ENCODE results near the gene HIC2. TPM values are rescaled to one million over a fixed set of nuclear protein-coding genes. Genes with fewer than 3 reads are reported as not detected.
"Not testable (repeated sequence)": the region's sequence is repeated elsewhere in the genome, so short reads cannot be mapped to it uniquely, and the experiment has no call there.

Gene HIC2
- total RNA-seq, 1 experiment from 2014 or later, result 4.2 TPM

- H3K36me3 ChIP-seq (ENCODE audit: low read depth); H3K9me2 ChIP-seq (ENCODE audit: insufficient read depth); intact Hi-C loops (cut with micrococcal nuclease; ENCODE audit: unreplicated experiment); POLR2A ChIA-PET (ENCODE audit: unreplicated experiment); BruUV-seq (replicated peaks); CTCF ChIA-PET; DNase-seq; H3K4me2 ChIP-seq; H3K27me3 ChIP-seq (ENCODE audit: insufficient read depth, low read depth); H3K9me3 ChIP-seq (ENCODE audit: insufficient read depth, low read depth); H2AFZ ChIP-seq; H3K79me2 ChIP-seq (ENCODE audit: low read depth); H3K4me1 ChIP-seq (replicated peaks; ENCODE audit: insufficient read depth); H3K27ac ChIP-seq; H4K20me1 ChIP-seq (ENCODE audit: insufficient read depth); H3F3A ChIP-seq (ENCODE audit: insufficient read depth, low read depth); H3K4me3 ChIP-seq: not testable (repeated sequence)
These were observed 682 bp downstream of the HIC2 start for GRCh38 chr22:21417853-21418252.

- H3F3A ChIP-seq (ENCODE audit: insufficient read depth, low read depth); H3K9me3 ChIP-seq (ENCODE audit: insufficient read depth, low read depth); DNase-seq; H3K27ac ChIP-seq; H3K36me3 ChIP-seq (ENCODE audit: low read depth); H4K20me1 ChIP-seq (ENCODE audit: insufficient read depth); H3K4me1 ChIP-seq (replicated peaks; ENCODE audit: insufficient read depth); intact Hi-C loops (cut with micrococcal nuclease; ENCODE audit: unreplicated experiment); BruUV-seq (replicated peaks); H3K9me2 ChIP-seq (ENCODE audit: insufficient read depth); H3K4me2 ChIP-seq; CTCF ChIA-PET; H3K27me3 ChIP-seq (ENCODE audit: insufficient read depth, low read depth); POLR2A ChIA-PET (ENCODE audit: unreplicated experiment); H2AFZ ChIP-seq; H3K4me3 ChIP-seq; H3K79me2 ChIP-seq (ENCODE audit: low read depth): not testable (repeated sequence)
These were observed 1.9 kb downstream of the HIC2 start for GRCh38 chr22:21418974-21419638.

GRCh38 chr22:21420180-21420763, 3.1 kb downstream of the HIC2 start:
- CTCF ChIA-PET, result not testable (repeated sequence)

GRCh38 chr22:21424084-21424709, 7.0 kb downstream of the HIC2 start:
- H3K4me2 ChIP-seq; H3K9me3 ChIP-seq (ENCODE audit: insufficient read depth, low read depth); DNase-seq; intact Hi-C loops (cut with micrococcal nuclease; ENCODE audit: unreplicated experiment); H2AFZ ChIP-seq; H3K36me3 ChIP-seq (ENCODE audit: low read depth); H3F3A ChIP-seq (ENCODE audit: insufficient read depth, low read depth); POLR2A ChIA-PET (ENCODE audit: unreplicated experiment); BruUV-seq (replicated peaks); H3K9me2 ChIP-seq (ENCODE audit: insufficient read depth); H3K4me1 ChIP-seq (replicated peaks; ENCODE audit: insufficient read depth); H3K4me3 ChIP-seq; H3K27me3 ChIP-seq (ENCODE audit: insufficient read depth, low read depth); H3K79me2 ChIP-seq (ENCODE audit: low read depth); H4K20me1 ChIP-seq (ENCODE audit: insufficient read depth); CTCF ChIA-PET; H3K27ac ChIP-seq: not testable (repeated sequence)

More at GRCh38 chr22:21420180-21420763, 3.1 kb downstream of the HIC2 start:
- H3K36me3 ChIP-seq (ENCODE audit: low read depth); H3K4me2 ChIP-seq; H3K27me3 ChIP-seq (ENCODE audit: insufficient read depth, low read depth); H3K9me3 ChIP-seq (ENCODE audit: insufficient read depth, low read depth); POLR2A ChIA-PET (ENCODE audit: unreplicated experiment); H3K4me1 ChIP-seq (replicated peaks; ENCODE audit: insufficient read depth); DNase-seq; BruUV-seq (replicated peaks); H2AFZ ChIP-seq; H3K4me3 ChIP-seq; H3K27ac ChIP-seq; H3K9me2 ChIP-seq (ENCODE audit: insufficient read depth); H4K20me1 ChIP-seq (ENCODE audit: insufficient read depth); H3F3A ChIP-seq (ENCODE audit: insufficient read depth, low read depth); H3K79me2 ChIP-seq (ENCODE audit: low read depth); intact Hi-C loops (cut with micrococcal nuclease; ENCODE audit: unreplicated experiment): not testable (repeated sequence)

- CTCF ChIA-PET; H3F3A ChIP-seq (ENCODE audit: insufficient read depth, low read depth); intact Hi-C loops (cut with micrococcal nuclease; ENCODE audit: unreplicated experiment); H3K9me3 ChIP-seq (ENCODE audit: insufficient read depth, low read depth); H3K4me3 ChIP-seq; BruUV-seq (replicated peaks); H3K9me2 ChIP-seq (ENCODE audit: insufficient read depth); H3K27me3 ChIP-seq (ENCODE audit: insufficient read depth, low read depth); H2AFZ ChIP-seq; DNase-seq; H4K20me1 ChIP-seq (ENCODE audit: insufficient read depth); H3K4me2 ChIP-seq; H3K79me2 ChIP-seq (ENCODE audit: low read depth); H3K4me1 ChIP-seq (replicated peaks; ENCODE audit: insufficient read depth); POLR2A ChIA-PET (ENCODE audit: unreplicated experiment); H3K36me3 ChIP-seq (ENCODE audit: low read depth); H3K27ac ChIP-seq: not testable (repeated sequence)
These were observed 17.4 kb downstream of the HIC2 start for GRCh38 chr22:21434378-21435233.

- H3K27me3 ChIP-seq (ENCODE audit: insufficient read depth, low read depth); H4K20me1 ChIP-seq (ENCODE audit: insufficient read depth); H3K4me1 ChIP-seq (replicated peaks; ENCODE audit: insufficient read depth); CTCF ChIA-PET; H3K9me3 ChIP-seq (ENCODE audit: insufficient read depth, low read depth); H3K79me2 ChIP-seq (ENCODE audit: low read depth); H3K27ac ChIP-seq; H3K4me3 ChIP-seq; H3K9me2 ChIP-seq (ENCODE audit: insufficient read depth); POLR2A ChIA-PET (ENCODE audit: unreplicated experiment); H3K36me3 ChIP-seq (ENCODE audit: low read depth); BruUV-seq (replicated peaks); H2AFZ ChIP-seq; H3K4me2 ChIP-seq; H3F3A ChIP-seq (ENCODE audit: insufficient read depth, low read depth); intact Hi-C loops (cut with micrococcal nuclease; ENCODE audit: unreplicated experiment): not testable (repeated sequence)
- DNase-seq, result peak in 1 of 2 experiments; percentile 19
These were observed 19.0 kb downstream of the HIC2 start for GRCh38 chr22:21435998-21436810.

Data from PC-9 (cell line).